ENCODE results near the gene NEK7.

DNA sequence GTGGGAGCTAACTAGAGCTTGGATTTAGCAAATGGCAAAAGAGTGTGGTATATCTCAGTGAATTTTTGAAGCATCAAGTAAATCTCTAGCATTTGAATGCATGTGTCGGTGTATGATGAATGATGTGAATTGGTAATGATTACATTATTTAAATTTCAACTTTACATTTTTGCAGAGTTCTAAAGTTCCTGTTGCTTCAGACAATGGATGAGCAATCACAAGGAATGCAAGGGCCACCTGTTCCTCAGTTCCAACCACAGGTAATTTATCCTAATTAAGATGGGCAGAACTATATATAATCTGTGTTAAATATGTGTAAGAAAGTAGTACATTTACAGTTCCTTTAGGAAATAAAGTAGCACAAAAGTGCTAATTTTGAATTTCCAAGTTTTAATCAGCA is 75.6 kb downstream of the NEK7 start:
- TF ChIP-seq, protein P1, sequence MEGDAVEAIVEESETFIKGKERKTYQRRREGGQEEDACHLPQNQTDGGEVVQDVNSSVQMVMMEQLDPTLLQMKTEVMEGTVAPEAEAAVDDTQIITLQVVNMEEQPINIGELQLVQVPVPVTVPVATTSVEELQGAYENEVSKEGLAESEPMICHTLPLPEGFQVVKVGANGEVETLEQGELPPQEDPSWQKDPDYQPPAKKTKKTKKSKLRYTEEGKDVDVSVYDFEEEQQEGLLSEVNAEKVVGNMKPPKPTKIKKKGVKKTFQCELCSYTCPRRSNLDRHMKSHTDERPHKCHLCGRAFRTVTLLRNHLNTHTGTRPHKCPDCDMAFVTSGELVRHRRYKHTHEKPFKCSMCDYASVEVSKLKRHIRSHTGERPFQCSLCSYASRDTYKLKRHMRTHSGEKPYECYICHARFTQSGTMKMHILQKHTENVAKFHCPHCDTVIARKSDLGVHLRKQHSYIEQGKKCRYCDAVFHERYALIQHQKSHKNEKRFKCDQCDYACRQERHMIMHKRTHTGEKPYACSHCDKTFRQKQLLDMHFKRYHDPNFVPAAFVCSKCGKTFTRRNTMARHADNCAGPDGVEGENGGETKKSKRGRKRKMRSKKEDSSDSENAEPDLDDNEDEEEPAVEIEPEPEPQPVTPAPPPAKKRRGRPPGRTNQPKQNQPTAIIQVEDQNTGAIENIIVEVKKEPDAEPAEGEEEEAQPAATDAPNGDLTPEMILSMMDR (optimal IDR thresholded peaks at IDR 0.05 in 1 of 3, IDR thresholded peaks at IDR 0.05 in 1 of 3, conservative IDR thresholded peaks at IDR 0.05 in 1 of 3; ENCODE audit: extremely low read depth in 1 of 3, insufficient read depth in 2 of 3, low read length in 3 of 3): no peak
- TF ChIP-seq EZH2 (IDR thresholded peaks at IDR 0.05; ENCODE audit: low read length): no peak

Data from keratinocyte (primary cell).